AG09319 (cell line): Measurements from ENCODE around the gene WT1.

Source experiments
- DNase-seq: peaks from one replicate; pipeline ENCODE4 v3.0.0-alpha.2; 2010; ENCODE audit warnings: low read depth; ENCODE audit errors: extremely low read depth
- CTCF ChIP-seq: IDR thresholded peaks from 2 replicates; pipeline ENCODE4 v1.5.1; 2011; ENCODE audit warnings: low read depth, mild to moderate bottlenecking, inconsistent platforms, low read length, moderate library complexity

The WT1 gene

GRCh38 chr11:32438866-32439489 lies 3.6 kb upstream of the WT1 start:
- no peak for TF ChIP-seq CTCF
- no peak for DNase-seq

GRCh38 chr11:32438346-32438865 lies 3.1 kb upstream of the WT1 start:
- no peak for TF ChIP-seq CTCF
- DNase-seq, result no peak

GRCh38 chr11:32437495-32438345 lies 2.4 kb upstream of the WT1 start:
- no peak for DNase-seq
- TF ChIP-seq CTCF, result no peak

GRCh38 chr11:32436751-32437494 lies 1.6 kb upstream of the WT1 start:
- DNase-seq, result no peak
- no peak for TF ChIP-seq CTCF

GRCh38 chr11:32435942-32436750 lies 807 bp upstream of the WT1 start:
- no peak for DNase-seq
- no peak for TF ChIP-seq CTCF

GRCh38 chr11:32435152-32435480 lies 223 bp downstream of the WT1 start:
- no peak for DNase-seq
- TF ChIP-seq CTCF, result no peak
